Keratinocyte (primary cell): ENCODE data around the gene SCT. TPM values are rescaled to one million over a fixed set of nuclear protein-coding genes. Genes with fewer than 3 reads are reported as not detected.

ENCODE experiments used
- DNase-seq: peaks from one replicate; pipeline ENCODE4 v3.0.0-alpha.2; 2011; ENCODE audit warnings: low read depth, missing footprints, low spot score
- FAIRE-seq: peaks from 2 replicates; lab custom pipeline; 2011; peaks lifted over from hg19 to GRCh38; lab: Jason Lieb, UNC
- H2AFZ ChIP-seq: 2 replicates; pipeline ENCODE4 v1.6.0; 2012; ENCODE audit warnings: low read length, control low read depth, inconsistent platforms; ENCODE audit not compliant: control insufficient read depth
- H3K27ac ChIP-seq: 2 replicates; pipeline ENCODE4 v1.5.1; 2011; ENCODE audit warnings: low read length; ENCODE audit not compliant: control insufficient read depth, insufficient read depth
- H3K27me3 ChIP-seq: 3 replicates; pipeline ENCODE4 v1.6.0; 2011; ENCODE audit warnings: low read length; ENCODE audit not compliant: control insufficient read depth, insufficient read depth; ENCODE audit errors: extremely low read depth
- H3K36me3 ChIP-seq, 2 experiments: 2 replicates in 1 of 2; 3 replicates in 1 of 2; pipeline ENCODE4 v1.5.1; 2011; ENCODE audit warnings: low read length in 2 of 2, mild to moderate bottlenecking in 1 of 2; ENCODE audit not compliant: control insufficient read depth in 2 of 2, insufficient read depth in 2 of 2; ENCODE audit errors: extremely low read depth in 1 of 2
- H3K4me1 ChIP-seq: 3 replicates; pipeline ENCODE4 v1.5.1; 2011; ENCODE audit warnings: low read length; ENCODE audit not compliant: control insufficient read depth, insufficient read depth; ENCODE audit errors: extremely low read depth
- H3K4me2 ChIP-seq: 3 replicates; pipeline ENCODE4 v1.6.0; 2011; ENCODE audit warnings: low read depth, low read length; ENCODE audit not compliant: control insufficient read depth, insufficient read depth; ENCODE audit errors: extremely low read depth
- H3K4me3 ChIP-seq, 3 experiments: fragments of 200-600 bp in 1 of 3; sonication (generic) in 1 of 3; 2 replicates in 2 of 3; 3 replicates in 1 of 3; pipeline ENCODE4 v1.5.1; 2011 to 2016; ENCODE audit warnings: low read length in 3 of 3, mild to moderate bottlenecking in 3 of 3, control low read depth in 2 of 3, inconsistent platforms in 1 of 3, low read depth in 1 of 3, mixed read lengths in 1 of 3, mixed run types in 1 of 3, moderate library complexity in 1 of 3; ENCODE audit not compliant: control insufficient read depth in 2 of 3, insufficient read depth in 2 of 3; ENCODE audit errors: extremely low read depth in 1 of 3
- H3K79me2 ChIP-seq: 2 replicates; pipeline ENCODE4 v1.6.0; 2012; ENCODE audit warnings: low read length; ENCODE audit not compliant: control insufficient read depth, insufficient read depth
- H3K9ac ChIP-seq: 3 replicates; pipeline ENCODE4 v1.6.0; 2011; ENCODE audit warnings: low read length; ENCODE audit not compliant: control insufficient read depth, insufficient read depth; ENCODE audit errors: extremely low read depth
- H3K9me1 ChIP-seq: 3 replicates; pipeline ENCODE4 v1.6.0; 2011; ENCODE audit warnings: low read length; ENCODE audit not compliant: control insufficient read depth, insufficient read depth; ENCODE audit errors: extremely low read depth
- H3K9me3 ChIP-seq: 2 replicates; pipeline ENCODE4 v1.5.1; 2012; ENCODE audit warnings: low read depth, low read length; ENCODE audit not compliant: control insufficient read depth
- H4K20me1 ChIP-seq: 3 replicates; pipeline ENCODE4 v1.6.0; 2011; ENCODE audit warnings: low read length; ENCODE audit not compliant: control insufficient read depth, insufficient read depth; ENCODE audit errors: extremely low read depth
- EZH2 ChIP-seq: IDR thresholded peaks from one replicate; pipeline ENCODE4 v1.6.1; 2012; ENCODE audit warnings: inconsistent platforms, mild to moderate bottlenecking, low read length, moderate library complexity
- dilution Hi-C: fragments of 300-500 bp; cut with MboI; formaldehyde crosslinking; loops from one replicate; pipeline ENCODE4 v1.7.0; 2020; ENCODE audit warnings: low sequenced_read_pairs; ENCODE audit not compliant: extremely low pct_ligation_motif_present
- polyA plus RNA-seq, 5 experiments: library from polyadenylated mRNA; depleted of rRNA in 3 of 5; stranded (reverse) in 3 of 5; stranded (forward) in 1 of 5; unstranded in 1 of 5; fragments of >200 nt; gene quantifications; 1 replicate in 1 of 5; 2 replicates in 3 of 5; 3 replicates in 1 of 5; pipeline versions ENCODE4 v1.2.1 to v1.2.3, GENCODE V29; 2011 to 2012; ENCODE audit warnings: missing spikeins in 2 of 5, low read depth in 1 of 5, low replicate concordance in 1 of 5
- TF ChIP-seq, protein P1 (sequence below), 3 experiments: IDR thresholded peaks in 1 of 3; conservative IDR thresholded peaks in 1 of 3; optimal IDR thresholded peaks in 1 of 3; 2 replicates in 2 of 3; 3 replicates in 1 of 3; pipeline versions ENCODE3 to v1.5.1; 2011; ENCODE audit warnings: low read length in 3 of 3, mild to moderate bottlenecking in 3 of 3, moderate library complexity in 2 of 3, control low read depth in 1 of 3, inconsistent platforms in 1 of 3; ENCODE audit not compliant: insufficient read depth in 2 of 3; ENCODE audit errors: extremely low read depth in 1 of 3

Gene SCT
- polyA plus RNA-seq, 1 donor (not counting 4 experiments of a cell fraction or from before 2014, with no cell fraction given), result not detected

GRCh38 chr11:592918-593317 lies 34.1 kb downstream of the SCT start:
- Histone ChIP-seq H4K20me1 (no peaks in the 10 kb centered on the region), H3K4me3 (no peak overlapping the region), H3K36me3 (peaks cover 47 to 53% of the 10 kb centered on the region in 2 experiments), H3K9ac (no peak overlapping the region), H3K27ac (no peak overlapping the region), H2AFZ (no peak overlapping the region), H3K9me1 (no peaks in the 10 kb centered on the region), H3K79me2 (peaks cover 53% of the 10 kb centered on the region), H3K4me2 (no peak overlapping the region), H3K9me3 (no peaks in the 10 kb centered on the region), H3K4me1 (no peaks in the 10 kb centered on the region), H3K27me3 (no peaks in the 10 kb centered on the region)
- FAIRE-seq (no peak), DNase-seq (no peak)
- dilution Hi-C loops, result no loop called here
- TF ChIP-seq, protein P1, sequence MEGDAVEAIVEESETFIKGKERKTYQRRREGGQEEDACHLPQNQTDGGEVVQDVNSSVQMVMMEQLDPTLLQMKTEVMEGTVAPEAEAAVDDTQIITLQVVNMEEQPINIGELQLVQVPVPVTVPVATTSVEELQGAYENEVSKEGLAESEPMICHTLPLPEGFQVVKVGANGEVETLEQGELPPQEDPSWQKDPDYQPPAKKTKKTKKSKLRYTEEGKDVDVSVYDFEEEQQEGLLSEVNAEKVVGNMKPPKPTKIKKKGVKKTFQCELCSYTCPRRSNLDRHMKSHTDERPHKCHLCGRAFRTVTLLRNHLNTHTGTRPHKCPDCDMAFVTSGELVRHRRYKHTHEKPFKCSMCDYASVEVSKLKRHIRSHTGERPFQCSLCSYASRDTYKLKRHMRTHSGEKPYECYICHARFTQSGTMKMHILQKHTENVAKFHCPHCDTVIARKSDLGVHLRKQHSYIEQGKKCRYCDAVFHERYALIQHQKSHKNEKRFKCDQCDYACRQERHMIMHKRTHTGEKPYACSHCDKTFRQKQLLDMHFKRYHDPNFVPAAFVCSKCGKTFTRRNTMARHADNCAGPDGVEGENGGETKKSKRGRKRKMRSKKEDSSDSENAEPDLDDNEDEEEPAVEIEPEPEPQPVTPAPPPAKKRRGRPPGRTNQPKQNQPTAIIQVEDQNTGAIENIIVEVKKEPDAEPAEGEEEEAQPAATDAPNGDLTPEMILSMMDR (optimal IDR thresholded peaks at IDR 0.05 in 1 of 3, IDR thresholded peaks at IDR 0.05 in 1 of 3, conservative IDR thresholded peaks at IDR 0.05 in 1 of 3; ENCODE audit: extremely low read depth in 1 of 3, insufficient read depth in 2 of 3, low read length in 3 of 3), result no peak
- no peak for TF ChIP-seq EZH2

GRCh38 chr11:592501-592900 lies 34.5 kb downstream of the SCT start:
- FAIRE-seq (no peak), DNase-seq (no peak)
- Histone ChIP-seq H3K4me1 (no peaks in the 10 kb centered on the region), H3K9me1 (no peaks in the 10 kb centered on the region), H3K9ac (no peak overlapping the region), H3K36me3 (peaks cover 45 to 57% of the 10 kb centered on the region in 2 experiments), H3K79me2 (peaks cover 52% of the 10 kb centered on the region), H3K27ac (no peak overlapping the region), H3K9me3 (no peaks in the 10 kb centered on the region), H3K4me3 (no peak overlapping the region), H3K27me3 (no peaks in the 10 kb centered on the region), H2AFZ (no peak overlapping the region), H4K20me1 (no peaks in the 10 kb centered on the region), H3K4me2 (no peak overlapping the region)
- dilution Hi-C loops, result no loop called here
- no peak for TF ChIP-seq EZH2
- TF ChIP-seq, protein P1 (optimal IDR thresholded peaks at IDR 0.05 in 1 of 3, IDR thresholded peaks at IDR 0.05 in 1 of 3, conservative IDR thresholded peaks at IDR 0.05 in 1 of 3; ENCODE audit: extremely low read depth in 1 of 3, insufficient read depth in 2 of 3, low read length in 3 of 3), result no peak
